ENCODE results near the gene S100Z.
"Not testable (repeated sequence)": the region's sequence is repeated elsewhere in the genome, so short reads cannot be mapped to it uniquely, and the experiment has no call there.

The S100Z gene

GRCh38 chr5:76888733-76889300 is 39.0 kb downstream of the S100Z start:
- no peak for DNase-seq

GRCh38 chr5:76893294-76893693 is 43.5 kb downstream of the S100Z start:
- no peak for DNase-seq

- DNase-seq, result no peak
Observed at GRCh38 chr5:76896196-76896595, 46.4 kb downstream of the S100Z start.

GRCh38 chr5:76901522-76901921 is 51.7 kb downstream of the S100Z start:
- DNase-seq, result no peak

- DNase-seq, result no peak
Observed at GRCh38 chr5:76908166-76908565, 58.4 kb downstream of the S100Z start.

- not testable (repeated sequence) for DNase-seq
Observed at GRCh38 chr5:76910344-76910933, 60.6 kb downstream of the S100Z start.

GRCh38 chr5:76914671-76915070 is 64.9 kb downstream of the S100Z start:
- not testable (repeated sequence) for DNase-seq

- no peak for DNase-seq
Observed at GRCh38 chr5:76918539-76918938, 68.7 kb downstream of the S100Z start.

GRCh38 chr5:76920491-76920890 is 70.7 kb downstream of the S100Z start:
- no peak for DNase-seq

GRCh38 chr5:76926329-76927105 is 76.7 kb downstream of the S100Z start:
- no peak for DNase-seq

- no peak for DNase-seq
Observed at GRCh38 chr5:76927961-76928360, 78.1 kb downstream of the S100Z start.

GRCh38 chr5:76930083-76930482 is 80.3 kb downstream of the S100Z start:
- no peak for DNase-seq

GRCh38 chr5:76938177-76938576 is 88.4 kb downstream of the S100Z start:
- DNase-seq, result no peak

- DNase-seq, result no peak
Observed at GRCh38 chr5:76941000-76941399, 91.2 kb downstream of the S100Z start.

- no peak for DNase-seq
Observed at GRCh38 chr5:76941442-76941841, 91.6 kb downstream of the S100Z start.

- no peak for DNase-seq
Observed at GRCh38 chr5:76942581-76942980, 92.8 kb downstream of the S100Z start.

- DNase-seq, result no peak
Observed at GRCh38 chr5:76943006-76943405, 93.2 kb downstream of the S100Z start.

- DNase-seq, result no peak
Observed at GRCh38 chr5:76944638-76945037, 94.8 kb downstream of the S100Z start.

- not testable (repeated sequence) for DNase-seq
Observed at GRCh38 chr5:76945238-76945637, 95.4 kb downstream of the S100Z start.

GRCh38 chr5:76946090-76946489 is 96.3 kb downstream of the S100Z start:
- DNase-seq, result no peak

GRCh38 chr5:76947082-76947503 is 97.3 kb downstream of the S100Z start:
- no peak for DNase-seq

- no peak for DNase-seq
Observed at GRCh38 chr5:76952795-76953536, 103.2 kb downstream of the S100Z start, which contains the start of gene CRHBP. Gene CRHBP, plus strand, starts transcription at chr5:76953045. Its CDS starts 90 bp downstream, at chr5:76953135.

All from NCI-H1105 treated with DMSO at 0.1 percent for 48 hours (cell line).